SK-N-MC (cell line): ENCODE measurements around the gene PMPCB.

Experiments
- DNase-seq: peaks from one replicate; pipeline ENCODE4 v3.0.0-alpha.2; 2011; ENCODE audit warnings: low read depth, low spot score
- H3K27ac ChIP-seq: fragments of 200-600 bp; sonication (generic); 2 replicates; pipeline ENCODE4 v1.5.1; 2016; ENCODE audit warnings: mixed run types
- H3K36me3 ChIP-seq: fragments of 200-600 bp; sonication (generic); 2 replicates; pipeline ENCODE4 v1.6.1; 2017; ENCODE audit warnings: antibody characterized with exemption, low read length, mixed read lengths; ENCODE audit not compliant: insufficient read depth
- H3K4me3 ChIP-seq: fragments of 200-600 bp; sonication (generic); 2 replicates; pipeline ENCODE4 v1.5.1; 2016
- H3K9ac ChIP-seq: fragments of 200-600 bp; sonication (generic); 2 replicates; pipeline ENCODE4 v1.8.0; 2017; ENCODE audit warnings: mixed run types, mixed read lengths; ENCODE audit not compliant: insufficient read length
- H3K9me3 ChIP-seq: fragments of 200-600 bp; sonication (generic); 2 replicates; pipeline ENCODE4 v1.6.1; 2017; ENCODE audit warnings: low read depth, mild to moderate bottlenecking, antibody characterized with exemption, low read length, moderate library complexity, mixed read lengths
- EZH2 ChIP-seq: fragments of 200-600 bp; sonication (generic); IDR thresholded peaks from one replicate; pipeline ENCODE4 v1.6.1; 2017; ENCODE audit warnings: antibody characterized with exemption
- FOXP2 ChIP-seq: optimal IDR thresholded peaks from 2 replicates; pipeline ENCODE3; 2011; ENCODE audit warnings: mild to moderate bottlenecking, moderate library complexity; ENCODE audit not compliant: insufficient read depth; ENCODE audit errors: extremely low read length, control extremely low read depth
- POLR2AphosphoS5 ChIP-seq: IDR thresholded peaks from 2 replicates; pipeline ENCODE4 v1.6.1; 2012; ENCODE audit warnings: mild to moderate bottlenecking, low read depth, low read length, borderline replicate concordance

PMPCB gene

DNA sequence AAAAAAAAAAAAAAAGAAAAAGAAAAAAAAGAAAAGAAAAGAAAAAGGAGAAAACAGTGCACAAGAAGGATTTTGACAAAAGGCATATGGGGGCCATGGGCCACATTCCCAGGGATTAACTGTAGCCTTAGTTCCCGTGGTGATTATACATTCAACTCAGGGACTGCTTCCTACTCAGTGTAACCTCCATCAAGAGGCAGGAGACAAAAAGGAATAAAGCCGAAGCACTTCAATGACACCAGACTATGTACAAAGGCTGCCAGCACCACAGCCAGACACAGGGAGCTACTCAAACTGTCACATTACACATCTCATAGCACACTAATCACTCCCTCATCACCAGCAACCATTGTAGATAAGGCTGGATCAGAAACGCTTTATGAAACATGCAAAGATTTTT, 5.1 kb upstream of the PMPCB start:
- DNase-seq = no peak
- no peak overlapping the region for H3K4me3 ChIP-seq
- H3K9ac ChIP-seq = no peak overlapping the region
- H3K36me3 ChIP-seq = no peaks in the 10 kb centered on the region
- TF ChIP-seq POLR2AphosphoS5 (no peak), FOXP2 (no peak)
- H3K9me3 ChIP-seq = no peaks in the 10 kb centered on the region
- no peak overlapping the region for H3K27ac ChIP-seq

DNA sequence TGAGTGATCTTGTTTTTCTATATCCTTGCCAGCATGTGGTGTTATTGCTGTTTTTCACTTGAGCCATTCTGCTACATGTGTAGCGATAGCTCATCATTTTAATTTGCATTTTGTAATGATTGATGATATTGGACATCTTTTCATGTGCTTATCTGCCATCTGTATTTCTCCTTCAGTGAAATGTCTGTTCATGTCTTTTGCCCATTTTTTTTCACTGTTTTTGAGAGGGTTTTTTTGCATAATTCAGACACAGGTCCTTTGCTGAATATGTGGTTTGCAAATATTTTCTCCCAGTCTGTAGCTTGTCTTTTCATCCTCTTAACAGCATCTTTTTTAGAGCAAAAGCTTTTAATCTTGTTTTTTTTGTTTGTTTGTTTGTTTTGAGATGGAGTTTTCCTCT, 3.7 kb upstream of the PMPCB start:
- Histone ChIP-seq H3K36me3 (0 out of 2 replicates have a peak, but pooled peaks cover 2% of the 10 kb centered on the region), H3K4me3 (no peak overlapping the region), H3K27ac (no peak overlapping the region), H3K9ac (no peak overlapping the region), H3K9me3 (no peaks in the 10 kb centered on the region)
- TF ChIP-seq FOXP2 = no peak
- TF ChIP-seq EZH2 = no peak
- no peak for DNase-seq

DNA sequence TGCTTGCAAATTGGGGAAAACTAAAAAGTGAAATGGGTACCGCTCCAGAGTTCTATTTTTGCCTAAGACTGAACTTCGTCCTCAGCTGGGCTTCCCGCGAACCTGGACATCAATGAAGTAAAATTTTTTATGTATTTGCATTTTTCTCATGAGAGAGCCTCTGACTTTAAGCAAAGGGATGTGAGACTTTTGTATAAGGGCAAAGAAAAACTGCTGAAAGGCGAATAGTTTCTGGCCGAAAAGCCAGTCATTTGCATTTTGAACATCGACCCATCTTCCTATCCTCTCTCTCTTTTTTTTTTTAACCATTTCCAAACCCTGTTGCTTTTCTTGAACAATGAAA, 573 bp downstream of the PMPCB start:
- Histone ChIP-seq H3K36me3 (peaks cover 43% of the 10 kb centered on the region), H3K9me3 (no peaks in the 10 kb centered on the region), H3K4me3 (peak overlapping the region; percentile 97), H3K27ac (no peak overlapping the region), H3K9ac (peak overlapping the region; percentile 93)
- TF ChIP-seq POLR2AphosphoS5 (no peak), EZH2 (no peak), FOXP2 (no peak)
- DNase-seq = no peak

DNA sequence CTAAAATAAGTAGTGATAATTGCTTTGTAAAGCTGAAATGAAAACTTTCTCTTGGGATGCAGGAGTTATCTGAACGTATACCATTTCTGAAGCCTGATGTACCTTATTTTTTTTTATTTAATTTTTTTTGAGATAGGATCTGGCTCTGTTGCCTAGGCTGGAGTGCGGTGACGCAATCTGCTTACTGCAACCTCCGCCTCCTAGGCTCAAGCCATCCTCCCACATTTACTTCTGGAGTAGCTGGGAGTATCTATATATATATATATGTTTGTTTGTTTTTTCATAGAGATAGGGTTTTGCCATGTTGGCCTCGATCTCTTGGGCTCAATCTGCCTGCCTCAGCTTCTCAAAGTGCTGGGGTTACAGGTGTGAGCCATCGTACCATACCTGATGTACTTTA, 2.4 kb downstream of the PMPCB start:
- TF ChIP-seq FOXP2 (no peak), EZH2 (no peak), POLR2AphosphoS5 (no peak)
- Histone ChIP-seq H3K9me3 (no peaks in the 10 kb centered on the region), H3K4me3 (no peak overlapping the region), H3K27ac (no peak overlapping the region), H3K9ac (no peak overlapping the region), H3K36me3 (peaks cover 61% of the 10 kb centered on the region)
- no peak for DNase-seq

DNA sequence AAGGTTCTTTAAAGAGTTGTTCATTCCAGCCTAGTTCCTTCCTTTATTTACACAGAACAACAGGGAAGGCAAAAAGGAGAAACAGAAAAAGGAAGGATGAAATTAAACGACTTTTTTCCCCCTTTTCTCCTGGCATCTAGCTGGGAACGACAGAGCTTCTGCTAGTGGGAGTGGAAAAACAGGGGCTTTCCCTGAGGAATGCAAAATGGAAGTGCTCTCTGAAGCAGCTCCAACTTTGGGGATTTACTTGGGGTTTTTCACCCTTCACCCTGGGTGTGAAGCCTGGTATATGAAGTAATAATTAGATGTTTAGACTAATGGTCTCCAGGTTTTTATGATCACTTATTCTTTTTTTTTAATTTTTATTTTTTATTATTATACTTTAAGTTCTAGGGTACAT, 4.2 kb downstream of the PMPCB start:
- TF ChIP-seq POLR2AphosphoS5 (no peak), FOXP2 (no peak), EZH2 (no peak)
- H3K36me3 ChIP-seq = peaks cover 77% of the 10 kb centered on the region
- H3K9ac ChIP-seq = no peak overlapping the region
- H3K9me3 ChIP-seq = no peaks in the 10 kb centered on the region
- no peak for DNase-seq
- H3K27ac ChIP-seq = no peak overlapping the region
- H3K4me3 ChIP-seq = no peak overlapping the region

DNA sequence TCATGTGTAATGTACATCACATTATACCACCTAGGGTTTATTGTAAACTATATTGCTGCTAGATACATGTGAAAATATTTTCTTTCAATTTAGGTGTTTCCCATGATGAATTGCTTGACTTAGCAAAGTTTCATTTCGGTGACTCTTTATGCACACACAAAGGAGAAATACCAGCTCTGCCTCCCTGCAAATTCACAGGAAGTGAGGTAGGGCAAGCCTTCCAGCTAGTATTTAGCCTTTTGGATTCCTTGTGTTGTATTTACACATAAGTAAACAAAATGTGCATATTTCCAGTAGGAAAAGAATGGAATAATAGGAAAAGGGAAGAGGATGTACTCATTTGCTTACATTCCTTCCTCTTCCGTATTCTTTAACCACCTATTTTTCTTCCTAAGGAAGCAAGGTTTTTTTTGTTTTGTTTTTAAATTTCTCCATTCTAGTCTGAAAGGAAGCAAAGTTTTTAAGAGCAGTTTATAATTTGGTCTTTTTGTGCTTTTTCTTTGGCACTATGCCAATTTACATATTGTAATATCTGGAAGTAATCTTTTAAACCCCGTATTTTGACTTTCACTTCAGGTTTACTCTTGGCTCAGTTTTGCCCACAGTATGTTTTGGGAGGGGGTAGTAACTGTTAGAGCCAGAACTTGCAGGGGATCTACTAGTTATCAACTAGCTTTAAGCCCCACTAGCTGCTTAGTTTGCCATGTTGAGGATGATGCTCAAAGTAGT, 10.4 kb downstream of the PMPCB start:
- peak overlapping the region; percentile 61; the same call in 1 of the 2 replicates for H3K27ac ChIP-seq
- no peak for TF ChIP-seq POLR2AphosphoS5
- no peak for TF ChIP-seq EZH2
- no peak for TF ChIP-seq FOXP2

DNA sequence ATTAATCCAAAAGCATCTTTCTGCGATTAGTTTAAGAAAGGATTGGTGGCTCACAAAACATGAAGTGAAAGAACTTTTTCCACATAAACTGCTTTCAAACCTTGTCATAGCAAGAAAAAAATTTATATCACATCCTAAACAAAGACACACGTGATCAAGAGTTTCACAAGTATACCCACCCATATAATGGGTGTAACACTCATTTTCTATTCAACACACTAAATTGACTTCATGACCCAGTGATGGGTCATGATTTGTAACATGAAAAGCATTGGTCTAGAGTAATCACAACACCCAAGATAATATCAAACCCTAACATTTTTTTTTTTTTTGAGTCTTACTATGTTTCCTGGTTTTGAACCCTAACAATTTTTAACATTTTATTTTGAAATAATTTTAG, 17.6 kb downstream of the PMPCB start:
- H3K9me3 ChIP-seq = no peaks in the 10 kb centered on the region

More for the DNA sequence above, 10.4 kb downstream of the PMPCB start:
- Histone ChIP-seq H3K4me3 (no peak overlapping the region), H3K36me3 (peaks cover 96% of the 10 kb centered on the region), H3K9ac (no peak overlapping the region), H3K9me3 (no peaks in the 10 kb centered on the region)
- no peak for DNase-seq

DNA sequence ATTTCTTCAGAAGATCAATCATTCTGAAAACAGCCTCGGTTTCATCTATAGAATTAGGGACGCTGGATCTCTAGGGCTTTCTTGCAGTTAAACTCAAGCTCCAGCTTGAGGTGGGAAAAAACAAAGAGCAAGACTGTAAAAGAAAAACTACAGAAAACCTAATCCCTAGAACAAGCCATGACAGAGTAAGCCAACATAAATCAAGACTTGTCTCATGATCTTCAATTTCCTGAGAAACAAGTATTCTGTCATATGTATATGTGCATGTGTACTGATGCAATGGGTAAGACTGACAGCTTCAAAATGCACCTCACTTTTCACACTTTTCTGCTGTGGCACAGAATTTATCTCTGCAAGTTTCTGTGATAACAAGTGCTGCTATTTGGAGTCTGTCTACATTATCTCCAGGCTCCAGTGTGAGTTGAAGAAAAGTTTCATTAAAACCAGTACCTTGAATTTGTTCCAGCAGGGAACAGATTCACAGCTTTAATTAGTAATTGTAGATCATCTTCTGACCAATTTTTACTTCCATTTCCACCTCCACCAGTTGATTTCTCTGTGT, 19.2 kb downstream of the PMPCB start:
- H3K4me3 ChIP-seq = no peak overlapping the region
- no peaks in the 10 kb centered on the region for H3K9me3 ChIP-seq
- peaks cover 94% of the 10 kb centered on the region for H3K36me3 ChIP-seq
- H3K9ac ChIP-seq = no peak overlapping the region
- TF ChIP-seq FOXP2 (no peak), POLR2AphosphoS5 (no peak), EZH2 (no peak)
- no peak for DNase-seq
- peak overlapping the region; percentile 16; the same call in 1 of the 2 replicates for H3K27ac ChIP-seq

More for the DNA sequence above, 17.6 kb downstream of the PMPCB start:
- Histone ChIP-seq H3K27ac (no peak overlapping the region), H3K4me3 (no peak overlapping the region), H3K9ac (no peak overlapping the region), H3K36me3 (peaks cover 98% of the 10 kb centered on the region)
- DNase-seq = no peak
- no peak for TF ChIP-seq POLR2AphosphoS5
- TF ChIP-seq FOXP2 = no peak
- no peak for TF ChIP-seq EZH2

DNA sequence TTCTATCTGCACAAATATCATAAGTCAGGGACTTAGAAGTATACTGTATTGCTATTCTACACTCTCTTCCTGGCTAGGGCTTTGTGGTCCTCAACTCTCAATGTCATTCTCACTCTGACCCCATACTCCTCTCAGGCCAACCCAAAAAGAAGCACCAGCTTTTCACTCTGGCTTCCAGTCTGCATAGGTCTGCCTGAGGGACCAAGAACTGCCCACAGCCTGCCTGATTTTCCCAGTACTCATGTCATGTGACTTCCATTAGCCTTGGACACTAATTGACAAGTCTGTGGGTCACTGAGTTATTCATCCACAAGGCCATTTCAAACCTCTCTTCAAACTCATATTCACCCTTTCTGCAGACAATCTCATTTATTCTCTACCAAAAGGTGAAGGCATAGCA, 19.8 kb downstream of the PMPCB start:
- Histone ChIP-seq H3K36me3 (peaks cover 93% of the 10 kb centered on the region), H3K4me3 (no peak overlapping the region), H3K9ac (no peak overlapping the region), H3K9me3 (no peaks in the 10 kb centered on the region), H3K27ac (peak overlapping the region; percentile 16; the same call in 1 of the 2 replicates)
- TF ChIP-seq EZH2 (no peak), FOXP2 (no peak), POLR2AphosphoS5 (no peak)
- DNase-seq = no peak
